Fibroblast of the aortic adventitia (primary cell): ENCODE results near the gene SUMO4. TPM values are rescaled to one million over a fixed set of nuclear protein-coding genes. Genes with fewer than 3 reads are reported as not detected.

Experiments
- DNase-seq: peaks from one replicate; pipeline ENCODE4 v3.0.0-alpha.2; 2010; ENCODE audit warnings: low read depth
- H3K4me3 ChIP-seq: 2 replicates; pipeline ENCODE4 v1.5.1; 2011; ENCODE audit warnings: low read depth, mild to moderate bottlenecking, control low read depth, low read length, moderate library complexity
- CTCF ChIP-seq: IDR thresholded peaks from 2 replicates; pipeline ENCODE4 v1.5.1; 2011; ENCODE audit warnings: mild to moderate bottlenecking, low read length, control low read depth, inconsistent platforms; ENCODE audit not compliant: insufficient read depth
- total RNA-seq: library from RNA; depleted of rRNA; stranded (reverse); fragments of >200 nt; gene quantifications from 2 replicates; pipeline ENCODE4 v1.2.3, GENCODE V29; 2012; ENCODE audit warnings: low replicate concordance

Gene SUMO4
- total RNA-seq, 1 donor = 3.8 TPM

GRCh38 chr6:149436647-149437046 is 36.6 kb downstream of the SUMO4 start:
- TF ChIP-seq CTCF = no peak
- no peak overlapping the region for H3K4me3 ChIP-seq

GRCh38 chr6:149437212-149437611 is 37.1 kb downstream of the SUMO4 start:
- no peak for DNase-seq
- no peak overlapping the region for H3K4me3 ChIP-seq
- no peak for TF ChIP-seq CTCF

More at GRCh38 chr6:149436647-149437046, 36.6 kb downstream of the SUMO4 start:
- DNase-seq = no peak

DNA sequence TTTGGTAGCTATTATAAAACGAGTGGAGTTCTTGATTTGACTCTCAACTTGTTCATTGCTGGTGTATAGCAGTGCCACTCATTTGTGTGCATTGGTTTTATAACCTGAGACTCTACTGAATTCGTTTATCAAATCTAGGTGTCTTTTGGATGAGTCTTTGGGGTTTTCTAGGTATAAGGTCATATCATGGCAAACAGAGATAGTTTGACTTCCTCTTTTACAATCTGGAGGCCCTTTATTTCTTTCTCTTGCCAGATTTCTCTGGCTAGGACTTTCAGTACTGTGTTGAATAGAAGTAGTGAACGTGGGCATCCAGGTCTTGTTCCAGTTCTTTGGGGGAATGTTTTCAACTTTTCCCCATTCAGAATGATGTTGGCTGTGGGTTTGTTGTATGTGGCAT is 38.8 kb downstream of the SUMO4 start:
- DNase-seq = no peak
- TF ChIP-seq CTCF = no peak
- no peak overlapping the region for H3K4me3 ChIP-seq

DNA sequence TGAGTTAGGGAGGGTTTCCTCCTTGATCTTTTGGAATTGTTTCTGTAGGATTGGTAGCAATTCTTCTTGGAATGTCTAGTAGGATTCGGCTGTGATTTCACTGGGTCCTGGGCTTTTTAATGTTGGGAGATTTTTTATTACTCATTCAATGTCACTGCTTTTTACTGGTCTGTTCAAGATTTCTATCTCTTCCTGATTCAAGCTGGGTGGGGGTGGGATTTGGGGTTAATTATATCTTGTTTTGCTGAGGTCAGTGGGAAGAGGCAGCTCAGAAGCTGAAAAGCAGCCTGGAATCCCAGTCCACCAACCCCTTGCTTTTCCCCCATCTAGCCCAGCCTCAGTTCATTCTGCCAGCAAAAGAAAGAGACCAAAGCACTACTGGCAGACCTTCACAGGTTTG is 39.6 kb downstream of the SUMO4 start:
- no peak overlapping the region for H3K4me3 ChIP-seq
- no peak for DNase-seq
- TF ChIP-seq CTCF = no peak

GRCh38 chr6:149440735-149441671 is 40.9 kb downstream of the SUMO4 start:
- DNase-seq = no peak
- H3K4me3 ChIP-seq = no peak overlapping the region
- TF ChIP-seq CTCF = no peak

DNA sequence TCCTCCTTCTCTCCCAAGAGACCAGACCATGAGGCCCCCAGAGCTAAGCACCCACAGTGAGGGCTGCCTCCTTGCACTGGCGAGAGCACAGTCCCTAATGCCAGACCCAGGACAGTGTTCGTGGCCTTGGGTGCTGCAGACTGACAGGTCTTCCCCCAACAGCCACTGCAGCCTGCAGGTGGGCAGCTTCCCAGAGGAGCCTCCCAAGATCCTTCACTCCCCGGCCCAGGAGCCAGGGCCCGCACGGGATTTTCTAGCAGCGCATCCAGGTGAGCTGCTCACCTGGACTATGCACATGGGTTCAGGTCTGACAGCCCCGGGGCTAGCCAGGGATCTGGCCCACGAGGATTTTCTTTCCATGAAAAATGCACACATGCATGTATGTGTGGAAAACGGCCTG is 41.7 kb downstream of the SUMO4 start:
- no peak for DNase-seq
- no peak overlapping the region for H3K4me3 ChIP-seq
- no peak for TF ChIP-seq CTCF
